IPS-NIHi7 (cell line): ENCODE results near the gene SUN3.

Experiments
- DNase-seq: peaks from one replicate; pipeline ENCODE4 v3.0.0; 2012; ENCODE audit warnings: mixed read lengths; ENCODE audit errors: extremely low spot score

SUN3 gene, protein sequence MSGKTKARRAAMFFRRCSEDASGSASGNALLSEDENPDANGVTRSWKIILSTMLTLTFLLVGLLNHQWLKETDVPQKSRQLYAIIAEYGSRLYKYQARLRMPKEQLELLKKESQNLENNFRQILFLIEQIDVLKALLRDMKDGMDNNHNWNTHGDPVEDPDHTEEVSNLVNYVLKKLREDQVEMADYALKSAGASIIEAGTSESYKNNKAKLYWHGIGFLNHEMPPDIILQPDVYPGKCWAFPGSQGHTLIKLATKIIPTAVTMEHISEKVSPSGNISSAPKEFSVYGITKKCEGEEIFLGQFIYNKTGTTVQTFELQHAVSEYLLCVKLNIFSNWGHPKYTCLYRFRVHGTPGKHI

DNA sequence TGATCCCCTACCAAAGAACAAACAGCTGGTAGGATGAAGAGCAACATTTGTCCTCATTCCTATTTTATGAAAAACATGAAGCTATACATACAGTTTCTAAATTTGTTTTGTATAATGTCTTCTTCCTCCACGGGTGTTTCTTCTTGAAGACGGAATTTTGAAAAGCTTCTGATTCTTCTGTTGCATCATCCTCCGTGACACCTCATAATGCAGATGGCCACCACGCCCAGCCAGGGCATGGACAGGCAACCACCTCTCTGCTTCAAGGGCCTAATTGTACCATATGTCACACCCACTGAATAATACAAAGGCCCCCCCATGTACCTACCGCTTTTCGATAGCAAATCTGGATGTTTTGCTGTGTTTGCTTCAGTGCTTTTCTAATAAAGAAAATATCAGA, at the start of gene SUN3:
SUN3 (minus strand) TSS at position 170 of the 400 bp plus-strand sequence; CDS start at position 1, 169 bp downstream.
- no peak for DNase-seq

DNA sequence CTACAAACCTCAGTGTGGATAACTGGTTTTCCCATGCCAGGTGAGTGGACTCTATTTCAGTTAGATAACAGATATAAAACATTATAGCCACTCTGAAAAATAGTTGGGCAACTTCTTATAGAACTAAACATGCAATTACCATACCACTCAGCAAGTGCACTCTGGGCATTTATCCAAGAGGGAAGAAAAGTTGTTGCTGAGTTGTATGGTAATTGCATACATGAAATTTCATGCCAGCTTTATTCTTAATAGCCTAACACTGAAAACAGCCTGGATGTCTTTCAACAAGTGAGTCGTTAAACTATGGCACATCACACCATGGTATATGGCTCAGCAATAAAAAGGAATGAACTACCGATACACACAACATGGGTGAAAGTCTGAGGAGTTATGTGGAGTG, 49.6 kb upstream of the SUN3 start:
- no peak for DNase-seq

DNA sequence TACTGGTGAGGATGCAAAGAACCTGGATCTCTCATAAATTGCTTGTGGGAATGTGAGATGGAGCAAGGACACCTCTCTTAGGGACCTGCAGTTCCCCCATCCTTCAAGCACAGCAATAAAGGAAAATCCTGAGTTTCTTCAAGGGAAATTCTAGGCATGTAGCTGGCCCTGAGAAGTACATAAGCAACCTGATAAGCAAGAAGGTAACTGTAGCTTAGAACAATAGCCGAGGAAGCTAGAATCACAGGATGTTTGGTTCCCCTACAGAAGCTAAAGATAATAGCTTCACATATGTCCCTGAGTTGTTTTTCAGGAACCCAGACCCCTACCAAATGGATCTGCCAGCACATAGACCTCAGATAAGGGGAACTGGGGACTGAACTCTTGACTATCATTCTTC, 48.5 kb upstream of the SUN3 start:
- DNase-seq, result no peak

DNA sequence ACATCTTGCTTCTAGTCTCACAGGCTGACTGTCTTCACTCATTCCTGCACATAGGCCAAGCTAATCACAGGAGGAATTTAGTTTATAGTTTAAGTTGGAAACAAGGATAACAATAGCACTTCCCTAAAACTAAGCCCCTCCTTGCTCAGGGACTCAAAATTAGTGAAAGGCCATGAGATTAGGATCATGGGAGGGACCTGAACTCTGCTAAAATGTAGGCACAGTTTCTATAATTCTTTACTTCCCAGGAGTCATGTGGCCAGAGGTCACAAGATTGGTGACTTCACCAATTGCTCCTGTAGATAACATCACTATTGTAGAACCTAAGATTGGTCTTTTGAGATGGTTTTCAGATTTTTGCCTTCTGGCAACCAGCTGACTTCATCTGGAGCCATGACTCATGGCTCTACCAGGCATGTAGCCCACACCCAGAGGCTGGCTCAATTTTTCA, 45.3 kb upstream of the SUN3 start:
- DNase-seq, result no peak

GRCh38 chr7:48067475-48067874, 38.6 kb upstream of the SUN3 start:
- no peak for DNase-seq

- DNase-seq, result no peak
Observed at GRCh38 chr7:48063985-48064384, 35.1 kb upstream of the SUN3 start.

- no peak for DNase-seq
Observed at GRCh38 chr7:48059706-48060105, 30.8 kb upstream of the SUN3 start.

DNA sequence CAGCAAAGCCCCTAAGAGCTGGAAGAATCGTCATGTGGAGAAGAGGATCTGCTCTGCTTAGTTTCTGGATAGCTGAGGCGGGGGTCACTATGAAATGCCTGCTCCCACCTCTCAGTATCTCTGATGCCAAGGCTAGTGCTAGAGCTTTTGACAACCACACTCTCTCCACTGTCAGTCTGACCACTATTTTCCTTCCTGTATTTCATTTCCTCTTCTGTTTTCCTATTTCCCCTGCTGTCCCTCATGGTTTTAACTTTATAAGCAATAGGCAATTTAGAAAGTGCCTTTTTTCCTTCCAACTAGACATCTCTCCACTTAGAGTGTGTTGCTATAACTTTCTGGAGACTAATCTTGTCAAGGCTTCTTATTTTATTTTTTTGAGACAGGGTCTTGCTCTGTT, 30.1 kb upstream of the SUN3 start:
- DNase-seq, result no peak

DNA sequence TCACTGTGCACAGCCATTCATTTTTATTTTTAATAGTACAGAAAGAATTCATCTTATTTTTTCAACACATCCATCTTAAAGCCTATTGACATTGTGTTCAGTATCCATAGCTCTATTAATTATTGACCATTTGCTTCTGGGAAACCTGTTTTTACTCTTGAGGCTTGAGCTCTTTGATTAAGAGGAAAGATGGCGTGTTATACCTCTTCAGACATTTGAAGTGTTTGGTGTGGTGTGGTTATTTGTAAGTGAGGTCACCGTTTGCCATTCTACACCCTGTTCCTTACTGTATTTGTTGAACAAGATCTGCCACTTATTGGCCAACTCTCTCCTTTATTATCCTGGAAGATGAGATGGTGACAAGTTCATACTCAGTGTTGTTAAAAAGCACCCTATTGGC, 24.8 kb upstream of the SUN3 start:
- no peak for DNase-seq

DNA sequence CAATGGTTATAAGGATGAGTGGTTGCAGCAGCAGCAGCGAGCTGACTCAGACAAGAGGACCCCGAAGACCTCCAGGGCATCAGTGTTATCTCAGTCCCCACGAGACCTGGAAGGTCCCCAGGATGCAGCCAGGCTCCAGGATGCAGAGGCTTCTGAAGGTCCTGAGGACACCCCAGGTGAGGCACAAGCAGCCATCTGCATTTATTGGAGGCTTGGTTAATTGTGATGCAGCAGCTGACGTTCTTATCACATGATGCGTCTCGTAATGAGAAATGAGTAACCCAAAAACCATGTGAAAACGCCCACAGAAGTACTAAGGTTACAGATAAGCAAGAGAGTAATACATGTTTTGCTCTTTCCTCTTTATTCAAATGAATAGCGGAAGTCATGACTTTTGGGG, 23.8 kb upstream of the SUN3 start:
- no peak for DNase-seq

- DNase-seq, result no peak
Observed at GRCh38 chr7:48049850-48050249, 20.9 kb upstream of the SUN3 start.

- no peak for DNase-seq
Observed at GRCh38 chr7:48048113-48048512, 19.2 kb upstream of the SUN3 start.

- no peak for DNase-seq
Observed at GRCh38 chr7:48046458-48046857, 17.6 kb upstream of the SUN3 start.

- no peak for DNase-seq
Observed at GRCh38 chr7:48045195-48045765, 16.4 kb upstream of the SUN3 start.

- DNase-seq, result no peak
Observed at GRCh38 chr7:48042636-48043035, 13.7 kb upstream of the SUN3 start.

GRCh38 chr7:48042216-48042615, 13.3 kb upstream of the SUN3 start:
- no peak for DNase-seq

DNA sequence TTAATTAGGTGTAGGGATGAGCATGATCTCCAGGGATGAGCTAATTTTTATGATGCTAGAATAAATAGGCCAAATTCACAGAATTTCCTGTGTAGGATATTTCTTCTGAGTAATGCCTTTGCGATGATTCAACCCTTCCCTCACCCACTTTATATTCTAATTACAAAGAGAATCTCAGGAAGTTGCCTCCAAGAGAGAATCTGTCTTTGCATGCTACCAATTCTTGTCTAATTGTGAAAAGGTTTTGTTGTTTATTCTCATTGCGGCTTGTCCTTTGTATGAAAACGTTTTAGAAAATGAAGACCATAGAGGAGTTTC, 12.7 kb upstream of the SUN3 start:
- DNase-seq, result no peak

GRCh38 chr7:48040944-48041652, 12.2 kb upstream of the SUN3 start:
- no peak for DNase-seq

DNA sequence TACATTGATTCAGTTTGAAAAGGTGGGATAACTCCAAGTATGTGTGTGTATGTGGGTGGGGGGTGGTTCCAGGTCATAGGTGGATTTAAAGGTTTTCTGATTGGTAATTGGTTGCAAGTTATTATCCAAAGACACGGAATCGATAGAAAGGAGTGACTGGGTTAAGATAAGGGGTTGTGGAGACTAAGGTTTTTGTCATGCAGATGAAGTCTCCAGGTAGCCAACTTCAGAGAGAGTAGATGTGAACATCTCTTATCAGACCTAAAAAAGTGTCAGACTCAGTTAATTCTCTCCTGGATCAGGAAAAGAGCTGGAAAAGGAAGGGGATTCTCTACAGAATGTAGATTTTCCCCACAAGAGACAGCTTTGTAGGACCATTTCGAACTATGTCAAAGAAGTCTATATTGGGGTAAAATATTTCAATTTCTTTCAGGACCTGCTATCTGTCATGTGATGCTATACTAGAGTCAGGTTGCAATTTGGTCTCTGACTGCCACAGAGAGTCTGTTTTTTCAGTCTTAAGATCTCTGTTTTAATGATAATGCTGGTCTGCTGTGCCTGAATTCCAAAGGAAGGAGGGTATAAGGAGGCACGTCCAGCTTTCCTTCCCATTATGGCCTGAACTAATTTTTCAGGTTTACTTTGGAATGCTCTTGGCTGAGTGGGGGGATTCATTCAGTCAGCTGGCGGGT, 10.1 kb upstream of the SUN3 start:
- no peak for DNase-seq

DNA sequence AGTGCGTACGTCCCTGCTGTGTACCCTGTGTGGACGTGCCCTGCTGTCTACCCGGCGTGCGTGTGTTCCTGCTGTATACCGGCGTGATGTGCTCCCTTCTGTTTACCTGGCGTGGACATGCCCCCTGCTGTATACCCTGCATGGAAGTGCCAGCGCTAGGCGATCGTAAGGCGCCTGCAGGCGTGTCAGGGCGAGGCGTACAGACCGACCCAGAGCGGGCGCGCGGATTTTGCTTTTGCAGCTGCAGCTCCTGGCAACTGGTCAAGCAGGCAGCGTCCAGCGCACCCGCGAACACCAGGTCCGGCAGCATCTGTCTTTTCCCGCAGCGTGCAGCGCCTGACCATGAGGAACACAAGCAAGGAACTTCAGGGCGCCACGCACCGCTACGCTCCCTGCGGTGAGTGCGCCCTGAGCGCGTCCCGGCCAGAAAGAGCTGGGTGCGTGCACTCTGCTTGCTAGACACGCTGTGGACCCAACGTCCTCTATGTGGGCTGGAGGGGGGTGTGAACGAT, 7.1 kb upstream of the SUN3 start:
- DNase-seq, result no peak

DNA sequence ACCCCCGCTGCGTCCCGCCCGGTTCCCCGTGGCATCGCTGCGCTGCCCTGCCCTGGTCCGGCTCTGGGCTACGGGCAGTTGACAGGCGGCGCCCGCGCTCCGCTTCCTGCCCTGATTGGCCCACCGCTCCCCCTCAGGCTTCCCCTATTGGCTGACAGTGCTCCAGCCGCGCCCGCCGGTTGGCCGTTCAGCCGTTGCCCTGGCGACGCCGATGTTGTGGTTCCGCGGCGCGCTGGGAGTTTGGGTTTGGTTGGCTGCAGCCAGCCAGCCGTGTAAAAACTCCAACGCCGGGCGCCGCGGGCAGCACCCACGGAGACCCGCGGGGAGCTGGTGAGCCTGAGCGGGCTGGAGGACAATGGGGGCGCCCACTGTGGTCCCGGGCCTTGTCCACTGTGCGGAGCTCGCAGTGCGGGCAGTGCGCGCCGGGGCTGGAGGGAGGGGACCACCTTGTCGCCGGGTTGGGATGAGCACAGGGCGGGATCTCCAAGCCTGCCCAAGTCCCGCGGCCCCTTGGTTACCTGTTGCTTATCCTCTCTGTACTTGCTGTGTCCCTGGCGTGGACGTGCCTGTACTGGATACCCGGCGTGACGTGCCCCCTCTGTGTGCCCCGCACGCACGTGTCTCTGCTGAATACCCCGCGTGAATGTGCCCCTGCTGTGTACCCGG, 6.5 kb upstream of the SUN3 start, which contains the start of gene C7orf57:
C7orf57 (plus strand) TSS at position 243 of the 666 bp plus-strand sequence. CDS start 766 bp downstream, outside the sequence.
- peak; percentile 99 for DNase-seq

DNA sequence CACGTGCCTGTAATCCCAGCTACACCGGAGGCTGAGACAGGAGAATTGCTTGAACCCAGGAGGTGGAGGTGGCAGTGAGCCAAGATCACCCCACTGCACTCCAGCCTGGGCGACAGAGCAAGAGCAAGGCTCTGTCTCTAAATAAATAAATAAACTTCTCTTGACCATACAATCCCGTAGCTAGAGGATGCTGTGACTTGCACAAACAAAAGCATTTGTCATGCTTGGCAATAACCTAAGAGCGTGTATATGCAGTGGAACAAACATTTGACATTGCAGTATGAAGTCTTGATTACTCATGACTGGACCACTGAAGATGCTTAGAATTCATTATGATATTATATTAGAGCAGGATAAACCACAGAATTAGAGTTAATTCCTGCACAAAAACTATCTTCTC, 5.0 kb upstream of the SUN3 start:
- no peak for DNase-seq
